ENCODE data around the gene ASCL3.

GRCh38 chr11:8971196-8971923 lies 28.5 kb upstream of the ASCL3 start:
- TF ChIP-seq CTCF (IDR thresholded peaks at IDR 0.05 in 2 of 3, conservative IDR thresholded peaks at IDR 0.05 in 1 of 3; ENCODE audit: control insufficient read depth in 2 of 3, extremely low read depth in 1 of 3, insufficient read depth in 1 of 3, low read depth in 3 of 3, low read length in 3 of 3): no peak
- no peak for TF ChIP-seq RAD21 (IDR thresholded peaks at IDR 0.05; ENCODE audit: insufficient read depth, low read depth, low read length)
- no peak for TF ChIP-seq ZNF274 (IDR thresholded peaks at IDR 0.05; ENCODE audit: insufficient read depth, insufficient read length)
- TF ChIP-seq CHD2 (IDR thresholded peaks at IDR 0.05; ENCODE audit: borderline replicate concordance, low read depth, low read length): no peak
- TF ChIP-seq PML (IDR thresholded peaks at IDR 0.05; ENCODE audit: low read length): no peak
- no peak for TF ChIP-seq JUND (IDR thresholded peaks at IDR 0.05; ENCODE audit: low read depth, low read length)
